Measurements from ENCODE around the gene SERAC1. TPM values are rescaled to one million over a fixed set of nuclear protein-coding genes. Genes with fewer than 3 reads are reported as not detected.

Gene SERAC1
- total and polyA plus RNA-seq, 2 of the 4 experiments (the other 2 are of a cell fraction): 7.7 to 15.6 TPM

GRCh38 chr6:158086054-158086503 is 82.0 kb downstream of the SERAC1 start:
- no TSS peak for BruUV-seq (replicated peaks)
- Histone ChIP-seq H3K36me3 (ENCODE audit: control insufficient read depth, insufficient read depth, low read length) (peaks cover 63% of the 10 kb centered on the region), H2BK120ac (ENCODE audit: low read depth, low read length) (no peak overlapping the region), H2BK5ac (ENCODE audit: low read depth, low read length, poor library complexity, severe bottlenecking) (no peak overlapping the region), H4K20me1 (ENCODE audit: insufficient read depth, low read length) (no peaks in the 10 kb centered on the region), H3K79me1 (ENCODE audit: low read depth in 1 of 2, low read length in 2 of 2) (peaks cover 12 to 59% of the 10 kb centered on the region in 2 experiments; a peak in 3 of 4 replicates), H4K5ac (ENCODE audit: low read depth, low read length) (no peak overlapping the region), H2AK9ac (replicated peaks; ENCODE audit: low read depth, low read length, poor library complexity) (peak overlapping the region; percentile 22), H3K18ac (ENCODE audit: low read depth, low read length) (no peak overlapping the region), H3K14ac (replicated peaks; ENCODE audit: low read depth, low read length) (0 out of 2 replicates have a peak overlapping the region, but pooled peaks have one; percentile 7), H3K27ac (ENCODE audit: insufficient read depth, low read length) (no peak overlapping the region), H3K23ac (ENCODE audit: low read depth, low read length) (no peak overlapping the region), H2BK20ac (ENCODE audit: low read depth, low read length) (no peak overlapping the region), H2BK15ac (ENCODE audit: low read depth, low read length) (no peak overlapping the region), H3K27me3 (ENCODE audit: control insufficient read depth, insufficient read depth, low read length) (no peaks in the 10 kb centered on the region), H3K4me3 (ENCODE audit: insufficient read depth, low read depth, low read length) (no peak overlapping the region), H4K8ac (ENCODE audit: low read depth in 2 of 2, low read length in 2 of 2) (no peak overlapping the region), H2AK5ac (ENCODE audit: low read depth, low read length) (no peak overlapping the region), H3K9me3 (ENCODE audit: control insufficient read depth, insufficient read depth, low read length) (no peaks in the 10 kb centered on the region), H2AFZ (replicated peaks; ENCODE audit: low read length, poor library complexity) (no peak overlapping the region), H3K4ac (ENCODE audit: low read depth, low read length) (no peak overlapping the region), H4K91ac (ENCODE audit: insufficient read depth, low read depth, low read length) (no peak overlapping the region), H3K4me1 (ENCODE audit: control insufficient read depth, insufficient read depth, low read length) (peaks cover 8% of the 10 kb centered on the region), H3K4me2 (ENCODE audit: low read depth, low read length) (no peak overlapping the region), H3K9me1 (ENCODE audit: insufficient read depth, low read length) (peaks cover 19% of the 10 kb centered on the region), H3K56ac (ENCODE audit: extremely low read depth, insufficient read depth, low read length) (no peak overlapping the region), H3K9ac (ENCODE audit: low read depth, low read length) (no peak overlapping the region)
- dilution Hi-C loops (cut with HindIII; ENCODE audit: low sequenced_read_pairs, unreplicated experiment) (no loop called here), intact Hi-C loops (cut with micrococcal nuclease) (no loop called here), in situ Hi-C loops (cut with MboI; ENCODE audit: low sequenced_read_pairs) (no loop called here)
- DNase-seq: no peak
- POLR2A ChIA-PET (ENCODE audit: unreplicated experiment): no interaction called here
- TF ChIP-seq SMC3 (IDR thresholded peaks at IDR 0.05; ENCODE audit: low read depth, low read length) (no peak), POLR2A (IDR thresholded peaks at IDR 0.05; ENCODE audit: low read depth, low read length) (no peak), ELK1 (IDR thresholded peaks at IDR 0.05; ENCODE audit: borderline replicate concordance, low read depth, low read length) (no peak), CTCF (conservative IDR thresholded peaks at IDR 0.05; ENCODE audit: low read depth, low read length) (no peak)
- peak; percentile 8 for ATAC-seq (ENCODE audit: low read depth)
- CTCF ChIA-PET: interaction anchor here (1.3 to 1.7 kb wide), 2 partner anchors 9 to 14 kb away, joined by 3 to 9 read pairs; no protein-coding TSS in a partner anchor
- 100% methylated on average over 1 of the region's 2 CpGs; no CpG with 5 or more reads in 1 of the 2 experiments for WGBS, 2 experiments (ENCODE audit: extremely low coverage in 2 of 2, insufficient read length in 1 of 2)

Data from IMR-90 (cell line).